Astrocyte (in vitro differentiated cells and primary cell): Measurements from ENCODE around the gene COL27A1. TPM values are rescaled to one million over a fixed set of nuclear protein-coding genes. Genes with fewer than 3 reads are reported as not detected.

ENCODE experiments used
- DNase-seq: peaks from one replicate; pipeline ENCODE4 v3.0.0-alpha.2; 2010; ENCODE audit warnings: low read depth
- FAIRE-seq: peaks from 2 replicates; lab custom pipeline; 2011; peaks lifted over from hg19 to GRCh38; lab: Jason Lieb, UNC
- H2AFZ ChIP-seq: 2 replicates; pipeline ENCODE4 v1.6.0; 2012; ENCODE audit warnings: low read depth, low read length, inconsistent platforms
- H3K27ac ChIP-seq: 2 replicates; pipeline ENCODE4 v1.5.1; 2011; ENCODE audit warnings: low read depth, low read length, inconsistent platforms
- H3K27me3 ChIP-seq: 2 replicates; pipeline ENCODE4 v1.6.0; 2011; ENCODE audit warnings: low read length, inconsistent platforms; ENCODE audit not compliant: insufficient read depth
- H3K36me3 ChIP-seq: 2 replicates; pipeline ENCODE4 v1.5.1; 2011; ENCODE audit warnings: low read length, inconsistent platforms; ENCODE audit not compliant: insufficient read depth
- H3K4me1 ChIP-seq: 2 replicates; pipeline ENCODE4 v1.5.1; 2011; ENCODE audit warnings: low read length, inconsistent platforms; ENCODE audit not compliant: insufficient read depth
- H3K4me2 ChIP-seq: 2 replicates; pipeline ENCODE4 v1.6.0; 2012; ENCODE audit warnings: low read length, inconsistent platforms
- H3K4me3 ChIP-seq: 2 replicates; pipeline ENCODE4 v1.5.1; 2011; ENCODE audit warnings: low read depth, mild to moderate bottlenecking, low read length, inconsistent platforms; ENCODE audit not compliant: insufficient read depth
- H3K79me2 ChIP-seq: 2 replicates; pipeline ENCODE4 v1.6.0; 2012; ENCODE audit warnings: mild to moderate bottlenecking, low read length, inconsistent platforms; ENCODE audit not compliant: insufficient read depth
- H3K9ac ChIP-seq: 2 replicates; pipeline ENCODE4 v1.6.0; 2012; ENCODE audit warnings: mild to moderate bottlenecking, low read length, inconsistent platforms
- H3K9me3 ChIP-seq: 2 replicates; pipeline ENCODE4 v1.5.1; 2012; ENCODE audit warnings: low read depth, mild to moderate bottlenecking, low read length, inconsistent platforms; ENCODE audit not compliant: insufficient read depth
- H4K20me1 ChIP-seq: 2 replicates; pipeline ENCODE4 v1.6.0; 2012; ENCODE audit warnings: low read length, inconsistent platforms; ENCODE audit not compliant: insufficient read depth
- H3K27ac Mint-ChIP-seq: one replicate; pipeline ENCODE4 v1.8.0; 2021; ENCODE audit warnings: mild to moderate bottlenecking, mixed read lengths; ENCODE audit not compliant: unreplicated experiment
- H3K27me3 Mint-ChIP-seq: one replicate; pipeline ENCODE4 v1.8.0; 2021; ENCODE audit warnings: low read depth, mixed read lengths; ENCODE audit not compliant: unreplicated experiment
- H3K36me3 Mint-ChIP-seq: one replicate; pipeline ENCODE4 v1.8.0; 2021; ENCODE audit warnings: low read depth, mixed read lengths; ENCODE audit not compliant: unreplicated experiment
- H3K4me1 Mint-ChIP-seq: one replicate; pipeline ENCODE4 v1.8.0; 2021; ENCODE audit warnings: low read depth, mixed read lengths; ENCODE audit not compliant: unreplicated experiment
- H3K4me3 Mint-ChIP-seq: one replicate; pipeline ENCODE4 v1.8.0; 2021; ENCODE audit warnings: mild to moderate bottlenecking, moderate library complexity, mixed read lengths; ENCODE audit not compliant: unreplicated experiment
- H3K9me3 Mint-ChIP-seq: one replicate; pipeline ENCODE4 v1.8.0; 2021; ENCODE audit warnings: mild to moderate bottlenecking, mixed read lengths; ENCODE audit not compliant: unreplicated experiment
- EZH2 ChIP-seq: IDR thresholded peaks from 2 replicates; pipeline ENCODE4 v1.6.1; 2012; ENCODE audit warnings: mild to moderate bottlenecking, low read length, inconsistent platforms; ENCODE audit not compliant: insufficient read depth
- total RNA-seq: library from RNA; stranded (reverse); gene quantifications from 2 replicates; pipeline ENCODE4 v1.2.1, GENCODE V29; 2021
- TF ChIP-seq, protein P1 (sequence below): IDR thresholded peaks from 2 replicates; pipeline ENCODE4 v1.5.1; 2011; ENCODE audit warnings: low read depth, mild to moderate bottlenecking, inconsistent platforms, low read length, moderate library complexity; ENCODE audit not compliant: insufficient read depth

COL27A1 gene
- total RNA-seq, 1 donor from 2014 or later = 31.2 TPM

DNA sequence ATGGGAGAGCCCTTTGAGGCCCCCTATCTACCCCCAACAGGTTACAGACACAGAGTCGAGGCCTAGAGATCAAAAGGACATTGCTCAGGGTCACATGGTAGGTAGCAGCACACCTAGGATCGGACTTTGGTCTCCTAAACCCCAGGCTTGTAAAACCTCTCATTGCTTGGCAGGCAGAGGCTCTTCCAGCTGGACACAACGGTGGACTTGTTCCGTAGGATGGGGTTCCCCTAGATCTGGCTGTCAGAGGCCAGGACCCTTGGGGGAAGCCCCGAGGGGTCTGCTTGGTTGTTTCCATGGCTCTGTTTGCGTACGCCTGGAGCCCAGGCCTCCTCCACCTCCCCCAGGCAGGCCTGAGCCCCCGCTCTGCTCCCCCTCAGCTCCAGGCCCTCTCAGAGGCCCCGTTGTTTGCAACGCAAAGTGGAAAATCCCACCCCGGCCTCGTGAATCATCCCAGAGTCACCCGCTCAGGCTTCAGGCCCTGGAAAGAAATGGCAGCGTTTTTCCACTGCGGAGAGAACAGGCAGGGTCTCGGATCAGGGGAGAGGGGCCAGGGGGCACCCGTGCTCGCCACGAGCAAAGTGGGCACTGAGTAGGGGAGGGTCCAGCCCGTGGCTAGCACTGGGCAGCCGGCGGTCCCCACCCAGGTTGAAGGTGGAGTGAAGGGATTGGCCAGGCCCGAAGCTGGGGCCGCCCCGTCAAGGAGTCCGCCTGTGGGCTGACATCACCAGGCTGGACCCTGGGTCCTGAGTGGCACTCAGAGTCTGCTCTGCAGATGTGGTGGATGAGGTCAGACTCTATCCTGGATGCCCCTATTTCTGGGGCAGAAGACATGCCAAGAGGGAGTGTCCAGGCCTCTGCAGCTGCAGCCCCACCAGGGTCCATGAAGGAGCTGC, 19.8 kb downstream of the COL27A1 start:
- no peak overlapping the region for H3K4me3 Mint-ChIP-seq
- Histone ChIP-seq H2AFZ (peak overlapping the region; percentile 76), H3K27ac (peak overlapping the region; percentile 89), H3K4me1 (peaks cover 60% of the 10 kb centered on the region), H3K4me3 (no peak overlapping the region), H3K9me3 (no peaks in the 10 kb centered on the region), H3K27me3 (no peaks in the 10 kb centered on the region), H3K79me2 (peaks cover 8% of the 10 kb centered on the region), H3K4me2 (peak overlapping the region; percentile 64), H4K20me1 (peaks cover 10% of the 10 kb centered on the region), H3K9ac (peak overlapping the region; percentile 77), H3K36me3 (no peaks in the 10 kb centered on the region)
- TF ChIP-seq, protein P1, sequence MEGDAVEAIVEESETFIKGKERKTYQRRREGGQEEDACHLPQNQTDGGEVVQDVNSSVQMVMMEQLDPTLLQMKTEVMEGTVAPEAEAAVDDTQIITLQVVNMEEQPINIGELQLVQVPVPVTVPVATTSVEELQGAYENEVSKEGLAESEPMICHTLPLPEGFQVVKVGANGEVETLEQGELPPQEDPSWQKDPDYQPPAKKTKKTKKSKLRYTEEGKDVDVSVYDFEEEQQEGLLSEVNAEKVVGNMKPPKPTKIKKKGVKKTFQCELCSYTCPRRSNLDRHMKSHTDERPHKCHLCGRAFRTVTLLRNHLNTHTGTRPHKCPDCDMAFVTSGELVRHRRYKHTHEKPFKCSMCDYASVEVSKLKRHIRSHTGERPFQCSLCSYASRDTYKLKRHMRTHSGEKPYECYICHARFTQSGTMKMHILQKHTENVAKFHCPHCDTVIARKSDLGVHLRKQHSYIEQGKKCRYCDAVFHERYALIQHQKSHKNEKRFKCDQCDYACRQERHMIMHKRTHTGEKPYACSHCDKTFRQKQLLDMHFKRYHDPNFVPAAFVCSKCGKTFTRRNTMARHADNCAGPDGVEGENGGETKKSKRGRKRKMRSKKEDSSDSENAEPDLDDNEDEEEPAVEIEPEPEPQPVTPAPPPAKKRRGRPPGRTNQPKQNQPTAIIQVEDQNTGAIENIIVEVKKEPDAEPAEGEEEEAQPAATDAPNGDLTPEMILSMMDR = no peak
- no peak for TF ChIP-seq EZH2
- FAIRE-seq = no peak
- H3K36me3 Mint-ChIP-seq = peaks cover 17% of the 10 kb centered on the region
- no peaks in the 10 kb centered on the region for H3K27me3 Mint-ChIP-seq
- H3K9me3 Mint-ChIP-seq = no peaks in the 10 kb centered on the region
- peak; percentile 79 for DNase-seq
- H3K4me1 Mint-ChIP-seq = peaks cover 36% of the 10 kb centered on the region
- peak overlapping the region; percentile 81 for H3K27ac Mint-ChIP-seq

GRCh38 chr9:114176624-114177291, 21.4 kb downstream of the COL27A1 start:
- FAIRE-seq = no peak
- H2AFZ ChIP-seq = no peak overlapping the region

More at GRCh38 chr9:114176624-114177291, 21.4 kb downstream of the COL27A1 start:
- peak overlapping the region; percentile 39 for H3K4me2 ChIP-seq
- H3K4me3 ChIP-seq = no peak overlapping the region
- Mint-ChIP-seq H3K4me3 (peak overlapping the region; percentile 30), H3K9me3 (no peaks in the 10 kb centered on the region), H3K27ac (peak overlapping the region; percentile 62), H3K27me3 (no peaks in the 10 kb centered on the region), H3K36me3 (peaks cover 14% of the 10 kb centered on the region), H3K4me1 (peaks cover 44% of the 10 kb centered on the region)
- no peaks in the 10 kb centered on the region for H3K9me3 ChIP-seq
- H3K36me3 ChIP-seq = no peaks in the 10 kb centered on the region
- peak overlapping the region; percentile 8 for H3K9ac ChIP-seq
- TF ChIP-seq, protein P1 = no peak
- TF ChIP-seq EZH2 = no peak
- H3K79me2 ChIP-seq = peaks cover 7% of the 10 kb centered on the region
- H3K4me1 ChIP-seq = peaks cover 62% of the 10 kb centered on the region
- H3K27me3 ChIP-seq = no peaks in the 10 kb centered on the region
- no peak overlapping the region for H3K27ac ChIP-seq
- H4K20me1 ChIP-seq = peaks cover 7% of the 10 kb centered on the region
- DNase-seq = no peak
